Activated T-helper 1 cell treated with Interleukin-2 at 50 U/mL for 16 hours (primary cell): ENCODE results near the gene VWC2.
"Not testable (repeated sequence)": the region's sequence is repeated elsewhere in the genome, so short reads cannot be mapped to it uniquely, and the experiment has no call there.

ENCODE experiments used
- DNase-seq: peaks from one replicate; pipeline ENCODE4 v3.0.0-alpha.2; 2020; ENCODE audit warnings: low read depth

VWC2 gene

GRCh38 chr7:49851614-49851934, 78.1 kb downstream of the VWC2 start:
- DNase-seq = not testable (repeated sequence)

DNA sequence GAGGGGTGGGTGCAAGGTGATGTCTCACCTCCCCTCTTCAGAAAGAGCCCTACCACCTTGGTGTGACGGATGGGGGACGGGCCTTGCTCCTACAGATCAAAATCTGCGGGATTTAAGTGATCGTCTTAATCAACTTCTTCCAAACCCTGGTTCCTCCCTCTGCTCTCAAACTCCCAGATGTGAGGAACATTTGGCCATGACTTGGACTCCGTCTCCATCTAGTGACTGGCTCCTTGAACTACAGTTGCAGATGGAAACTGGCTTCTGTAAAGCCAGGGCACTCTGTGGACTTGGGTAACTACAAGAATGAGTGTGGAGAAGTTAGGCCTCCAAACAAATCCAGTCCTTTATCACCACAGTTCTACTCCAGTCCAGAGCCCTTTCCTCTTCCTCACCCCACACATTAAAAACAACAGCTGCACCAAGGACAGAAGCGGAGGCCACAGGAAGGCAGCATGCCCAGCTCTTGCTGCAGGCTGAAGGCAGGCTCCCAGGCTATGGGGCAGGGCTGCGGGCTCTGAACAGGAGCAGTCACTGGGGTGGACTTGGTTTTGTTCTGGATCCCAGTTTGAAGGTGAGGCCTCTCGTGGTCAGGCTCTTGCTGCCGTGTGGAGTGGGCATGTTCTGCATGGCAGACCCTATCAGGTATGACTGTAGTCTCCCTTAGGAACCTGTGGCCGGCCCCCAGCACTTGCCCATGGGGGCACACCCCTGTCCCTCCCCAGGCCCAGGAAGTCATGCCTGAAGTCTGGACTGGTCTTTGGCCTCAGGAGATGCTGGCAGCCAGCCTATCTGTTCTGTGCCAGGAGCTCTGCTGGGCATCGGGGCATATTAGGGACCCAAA, 79.4 kb downstream of the VWC2 start:
- no peak for DNase-seq

DNA sequence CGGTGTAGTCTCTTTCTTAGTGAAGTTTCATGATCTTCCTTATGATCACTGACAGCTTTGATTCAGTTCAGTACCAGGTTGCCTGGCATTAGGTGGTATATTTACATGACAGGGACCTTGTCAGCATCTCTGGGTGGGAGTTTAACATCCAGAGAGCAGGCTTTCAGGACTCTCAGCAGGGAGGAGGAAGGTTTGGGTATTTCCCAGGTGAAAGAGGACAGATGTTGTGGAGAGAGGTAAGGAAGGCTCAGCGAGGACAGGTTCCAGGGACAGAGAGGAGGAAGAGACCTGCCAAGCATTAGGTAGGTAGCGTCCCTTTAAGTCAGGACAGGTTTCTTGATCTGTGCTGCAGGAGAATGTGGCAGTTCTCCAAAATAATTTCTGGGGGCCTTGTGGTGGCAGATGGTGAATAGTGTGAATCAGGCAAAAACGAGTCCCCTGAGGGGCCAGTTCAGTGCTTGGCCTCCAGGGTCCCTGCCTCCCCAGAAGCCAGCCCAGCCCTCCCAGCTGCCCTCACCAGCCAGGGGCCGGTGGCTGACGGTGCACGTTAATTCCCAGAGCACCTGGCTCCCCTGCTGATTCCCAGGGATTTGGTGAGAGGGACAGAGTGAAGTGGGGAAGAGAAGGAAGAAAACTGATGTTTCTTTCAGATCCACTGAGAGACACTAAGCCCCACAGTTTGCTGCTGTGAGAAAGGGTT, 82.0 kb downstream of the VWC2 start:
- DNase-seq = no peak

GRCh38 chr7:49860293-49860692, 86.9 kb downstream of the VWC2 start:
- DNase-seq = no peak

GRCh38 chr7:49866076-49866735, 92.8 kb downstream of the VWC2 start:
- no peak for DNase-seq

DNA sequence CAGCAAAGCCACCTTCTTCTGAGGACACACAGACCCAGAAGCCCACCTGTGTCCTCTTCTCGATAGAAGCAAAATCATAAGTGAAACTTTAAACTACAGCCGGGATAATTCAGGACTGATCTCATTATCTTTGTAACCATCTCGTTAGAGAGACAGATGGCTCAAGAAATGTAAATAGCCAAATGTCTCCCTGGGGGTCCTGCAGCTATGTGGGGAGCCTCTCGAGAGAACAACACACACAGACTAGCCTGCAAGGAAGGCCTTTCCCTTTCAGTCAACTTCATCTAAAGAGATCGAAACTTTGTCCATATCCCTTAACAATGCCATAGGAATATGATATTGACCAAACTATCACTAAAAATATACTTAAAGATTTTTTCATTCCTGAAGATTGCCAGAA, 93.5 kb downstream of the VWC2 start:
- no peak for DNase-seq

DNA sequence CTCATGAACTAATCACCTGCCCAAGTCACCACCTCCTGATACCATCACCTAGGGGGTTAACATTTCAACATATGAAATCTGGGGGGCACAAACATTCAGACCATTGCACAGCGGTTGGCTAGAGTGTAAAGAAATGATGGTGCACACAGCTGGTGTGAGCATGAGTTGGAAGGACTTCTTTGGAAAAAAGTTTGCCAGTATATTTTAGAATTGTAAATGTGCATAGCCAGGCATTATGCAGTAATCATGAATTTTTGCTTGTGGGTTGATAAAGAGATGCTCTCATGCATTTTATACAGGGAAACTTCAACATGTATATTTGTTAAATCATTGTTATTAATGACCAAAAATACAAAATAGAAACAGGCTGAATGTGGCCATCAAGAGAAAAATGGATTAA, 100.0 kb downstream of the VWC2 start:
- no peak for DNase-seq

DNA sequence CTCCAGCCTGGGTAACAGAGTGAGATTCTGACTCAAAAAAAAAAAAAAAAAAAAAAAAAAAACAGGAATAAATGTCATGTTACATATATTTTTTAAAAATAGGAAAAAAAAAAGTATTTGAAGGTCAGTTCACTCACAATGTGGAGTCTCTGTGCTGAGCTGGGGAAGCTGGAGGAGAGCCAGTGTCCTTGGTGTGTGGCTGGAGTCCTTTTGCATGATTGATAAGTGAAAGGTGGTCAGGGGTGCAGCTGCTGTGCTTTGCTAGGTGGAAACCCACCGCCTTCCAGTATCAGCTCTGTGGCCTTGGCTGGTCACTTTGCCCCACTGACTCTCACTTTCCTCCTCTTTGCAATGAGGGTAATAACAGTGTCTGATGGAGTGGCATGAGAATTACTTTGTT, 101.9 kb downstream of the VWC2 start:
- no peak for DNase-seq

DNA sequence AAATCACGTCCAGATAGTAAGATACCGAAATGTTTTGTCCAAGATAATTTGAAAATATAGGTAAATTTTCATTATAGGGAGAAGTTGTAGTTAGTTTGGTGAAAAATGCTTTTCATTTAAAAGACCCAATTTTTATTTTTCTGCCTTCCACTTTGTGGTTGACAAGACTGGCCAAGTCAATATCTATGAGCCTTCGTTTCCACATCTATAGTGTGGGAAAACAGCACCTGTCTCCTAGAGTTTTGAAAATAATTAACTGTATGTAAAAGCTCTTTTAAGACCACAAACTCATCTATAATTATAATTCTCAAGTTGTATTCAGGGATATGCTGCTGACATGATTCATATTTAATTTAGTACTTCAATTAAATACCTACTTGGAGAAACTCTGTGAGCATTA, 102.8 kb downstream of the VWC2 start:
- no peak for DNase-seq

- DNase-seq = no peak
These were observed 104.7 kb downstream of the VWC2 start for GRCh38 chr7:49878089-49878488.

- no peak for DNase-seq
These were observed 105.2 kb downstream of the VWC2 start for GRCh38 chr7:49878627-49879026.

GRCh38 chr7:49883933-49884332, 110.5 kb downstream of the VWC2 start:
- DNase-seq = no peak

- DNase-seq = no peak
These were observed 112.3 kb downstream of the VWC2 start for GRCh38 chr7:49885593-49886285.

DNA sequence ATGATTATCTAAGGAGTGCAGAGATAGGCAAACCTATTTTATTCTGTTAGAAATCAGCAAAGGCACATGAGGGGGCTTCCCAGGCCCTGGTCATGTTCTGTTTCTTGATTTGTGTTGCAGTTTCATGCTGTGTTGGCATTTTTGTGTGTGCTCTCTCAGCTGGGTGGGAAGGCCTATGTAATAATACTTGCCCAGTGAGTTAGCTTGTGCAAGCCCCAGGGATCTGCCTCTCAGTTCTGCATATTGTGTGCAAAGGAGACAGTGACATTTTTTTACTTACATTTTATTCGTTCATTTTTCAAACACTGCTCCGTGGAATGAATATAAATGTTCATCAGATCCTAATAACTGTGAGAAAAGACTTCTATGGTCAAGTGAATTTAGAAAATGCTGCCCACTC, 119.0 kb downstream of the VWC2 start:
- DNase-seq = no peak

- no peak for DNase-seq
These were observed 119.7 kb downstream of the VWC2 start for GRCh38 chr7:49893131-49893530.

DNA sequence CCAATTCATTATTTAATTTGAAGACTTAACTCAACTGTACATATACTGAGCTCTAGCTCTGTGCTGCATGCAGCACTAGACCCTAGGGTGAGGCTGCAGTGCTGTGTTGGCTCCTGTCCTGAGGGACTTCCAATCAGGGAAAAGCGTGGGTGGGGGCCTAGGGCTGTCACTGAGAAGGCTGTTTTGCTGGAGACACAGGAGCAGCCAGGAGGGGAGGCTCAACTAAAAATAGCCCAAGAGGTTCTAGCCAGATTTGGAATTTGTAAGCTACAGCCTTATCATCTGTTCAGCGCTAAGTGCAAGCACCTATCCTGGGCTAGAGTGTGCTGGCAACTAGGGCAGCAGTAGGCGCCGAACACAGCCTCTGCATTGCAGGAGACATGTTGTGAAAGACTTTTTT, 121.1 kb downstream of the VWC2 start:
- no peak for DNase-seq

DNA sequence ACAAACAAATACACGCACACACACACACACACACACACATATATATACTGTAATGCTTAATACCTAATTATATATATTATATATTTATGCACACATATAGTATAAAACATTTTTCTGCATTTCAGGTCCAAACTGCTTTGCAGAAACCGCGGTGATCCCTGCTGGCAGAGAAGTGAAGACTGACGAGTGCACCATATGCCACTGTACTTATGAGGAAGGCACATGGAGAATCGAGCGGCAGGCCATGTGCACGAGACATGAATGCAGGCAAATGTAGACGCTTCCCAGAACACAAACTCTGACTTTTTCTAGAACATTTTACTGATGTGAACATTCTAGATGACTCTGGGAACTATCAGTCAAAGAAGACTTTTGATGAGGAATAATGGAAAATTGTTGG, 138.5 kb downstream of the VWC2 start:
- DNase-seq = no peak

DNA sequence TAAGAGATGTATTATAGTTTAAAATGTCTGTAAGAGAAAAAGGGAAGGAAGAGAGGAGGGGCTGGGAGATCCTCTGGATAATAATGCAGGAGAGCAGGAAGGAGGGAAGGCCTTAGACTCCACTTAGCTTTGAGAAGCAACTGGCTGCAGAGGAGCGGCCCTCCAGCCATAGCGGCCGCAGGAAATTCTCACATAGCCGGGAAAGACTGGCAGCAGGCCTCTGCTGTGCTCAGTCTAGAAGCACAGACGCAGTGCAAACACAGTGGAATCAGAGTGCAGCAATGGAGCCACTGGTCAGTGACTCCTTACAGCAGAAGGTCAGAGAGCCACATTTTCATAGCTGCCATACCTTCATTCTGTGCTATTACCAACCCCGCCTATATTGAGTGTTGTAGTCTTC, 153.3 kb downstream of the VWC2 start:
- no peak for DNase-seq

DNA sequence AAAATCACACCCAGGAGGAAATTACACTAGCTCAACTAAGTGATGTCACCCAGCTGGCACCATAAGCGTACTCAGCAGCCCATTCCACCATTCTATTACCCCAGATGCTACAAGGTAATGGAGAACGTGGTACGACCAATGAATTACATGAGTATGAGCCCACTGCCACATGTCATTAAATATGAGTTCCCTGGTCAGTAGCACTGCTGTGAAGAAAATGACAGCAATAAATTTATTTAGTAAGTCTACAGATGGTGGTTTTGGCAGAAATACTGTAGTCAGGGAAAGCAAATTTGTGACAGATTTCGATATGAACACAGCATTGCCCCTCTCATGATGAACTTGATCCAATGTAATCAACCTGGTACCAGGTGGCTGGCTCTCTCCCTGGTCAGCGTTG, 154.2 kb downstream of the VWC2 start:
- no peak for DNase-seq

DNA sequence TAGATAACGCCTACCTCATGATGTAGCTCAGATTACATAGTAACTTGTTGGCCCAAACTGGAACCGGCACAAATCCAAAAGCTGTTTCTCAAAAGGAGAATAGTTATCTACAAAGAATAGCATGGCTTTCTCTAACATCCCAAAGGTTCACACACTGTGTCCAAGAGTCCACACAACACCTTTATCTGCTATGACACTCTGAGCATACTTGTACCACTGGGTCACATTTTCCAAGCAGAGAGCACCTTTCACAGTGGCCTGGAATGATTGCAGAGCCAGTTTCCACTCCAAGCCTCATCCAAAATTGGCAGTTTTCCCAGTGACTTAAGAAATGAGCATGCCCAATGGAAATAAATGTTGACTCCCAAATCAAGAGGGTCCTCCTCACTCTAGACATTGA, 155.3 kb downstream of the VWC2 start:
- no peak for DNase-seq

DNA sequence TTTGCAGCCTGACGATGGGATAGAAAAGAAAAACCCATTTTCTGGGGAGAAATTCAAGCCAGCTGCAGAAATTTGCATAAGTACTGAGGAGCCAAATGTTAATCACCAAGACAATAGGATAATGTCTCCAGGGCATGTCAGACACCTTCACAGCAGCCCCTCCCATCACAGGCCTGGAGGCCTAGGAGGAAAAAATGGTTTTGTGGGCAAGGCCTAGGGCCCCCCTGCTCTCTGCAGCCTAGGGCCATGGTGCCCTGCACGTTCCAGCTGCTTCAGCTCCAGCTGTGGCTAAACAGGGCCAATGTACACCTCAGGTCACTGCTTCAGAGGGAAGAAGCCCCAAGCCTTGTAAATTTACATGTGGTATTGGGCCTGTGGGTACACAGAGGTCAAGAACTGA, 158.2 kb downstream of the VWC2 start:
- no peak for DNase-seq

- DNase-seq = no peak
These were observed 164.2 kb downstream of the VWC2 start for GRCh38 chr7:49937608-49938007.
